LNCaP clone FGC (cell line): ENCODE results near the gene PI4KB.
"Not testable (repeated sequence)": the region's sequence is repeated elsewhere in the genome, so short reads cannot be mapped to it uniquely, and the experiment has no call there.

Experiments
- DNase-seq: peaks from one replicate; pipeline ENCODE4 v3.0.0-alpha.2; 2011; ENCODE audit warnings: low read depth
- H3K4me3 ChIP-seq: 2 replicates; pipeline ENCODE4 v1.5.1; 2011; ENCODE audit warnings: mild to moderate bottlenecking, low read depth, low read length, control low read depth
- CTCF ChIP-seq: IDR thresholded peaks from 2 replicates; pipeline ENCODE4 v1.5.1; 2012; ENCODE audit warnings: mild to moderate bottlenecking; ENCODE audit not compliant: control insufficient read depth, insufficient read depth; ENCODE audit errors: extremely low read depth

Gene PI4KB

GRCh38 chr1:151277249-151277648, 50.0 kb downstream of the PI4KB start:
- DNase-seq = no peak
- H3K4me3 ChIP-seq = no peak overlapping the region
- no peak for TF ChIP-seq CTCF

- not testable (repeated sequence) for DNase-seq, H3K4me3 ChIP-seq
These were observed 51.9 kb downstream of the PI4KB start for GRCh38 chr1:151275341-151275740.

GRCh38 chr1:151273924-151274466, 53.2 kb downstream of the PI4KB start:
- no peak overlapping the region for H3K4me3 ChIP-seq
- no peak for TF ChIP-seq CTCF
- DNase-seq = no peak

GRCh38 chr1:151267760-151268159, 59.5 kb downstream of the PI4KB start:
- no peak for TF ChIP-seq CTCF
- DNase-seq = no peak
- no peak overlapping the region for H3K4me3 ChIP-seq

GRCh38 chr1:151266821-151267220, 60.4 kb downstream of the PI4KB start:
- no peak overlapping the region for H3K4me3 ChIP-seq
- no peak for TF ChIP-seq CTCF
- DNase-seq = no peak

- no peak for DNase-seq
- H3K4me3 ChIP-seq = no peak overlapping the region
- TF ChIP-seq CTCF = no peak
These were observed 60.9 kb downstream of the PI4KB start for GRCh38 chr1:151266315-151266714.

- H3K4me3 ChIP-seq = no peak overlapping the region
- no peak for TF ChIP-seq CTCF
These were observed 61.6 kb downstream of the PI4KB start for GRCh38 chr1:151265446-151266236.

More at GRCh38 chr1:151265446-151266236, 61.6 kb downstream of the PI4KB start:
- DNase-seq = no peak
